Panc1 (cell line): ENCODE results near the gene SHE. TPM values are rescaled to one million over a fixed set of nuclear protein-coding genes. Genes with fewer than 3 reads are reported as not detected.

Source experiments
- ATAC-seq: fragments of 200-7000 bp; cut with Tn5 transposase; 2 replicates; pipeline ENCODE4 v1.9.1; 2020; ENCODE audit warnings: mild to moderate bottlenecking, moderate library complexity
- BruUV-seq: library from RNA; stranded (reverse); fragments of 400-500 nt; replicated peaks from 2 replicates; lab custom pipeline; 2021; lab: Mats Ljungman, UMichigan
- CTCF ChIA-PET: fragments of 300-600 bp; sonication (Branson Sonifier 250); formaldehyde crosslinking; loops from one replicate; lab custom pipeline; 2022; ENCODE audit warnings: antibody characterized with exemption; lab: Charles Lee
- POLR2A ChIA-PET: fragments of 300-600 bp; sonication (Branson Sonifier 250); formaldehyde crosslinking; loops from one replicate; lab custom pipeline; 2022; ENCODE audit warnings: antibody characterized with exemption; lab: Charles Lee
- DNase-seq: peaks from one replicate; pipeline ENCODE4 v3.0.0-alpha.2; 2010; ENCODE audit warnings: low read depth, low spot score
- H3K27ac ChIP-seq: 2 replicates; pipeline ENCODE4 v1.5.1; 2011; ENCODE audit warnings: mild to moderate bottlenecking, low read length, inconsistent platforms
- H3K27me3 ChIP-seq: fragments of 200-500 bp; sonication (Bioruptor generic); 2 replicates; pipeline ENCODE4 v1.6.0; 2014; ENCODE audit warnings: low read length, inconsistent platforms; ENCODE audit not compliant: control insufficient read depth, insufficient read depth
- H3K36me3 ChIP-seq: fragments of 200-500 bp; sonication (Bioruptor generic); 2 replicates; pipeline ENCODE4 v1.5.1; 2014; ENCODE audit warnings: inconsistent platforms, mild to moderate bottlenecking, low read length, moderate library complexity; ENCODE audit not compliant: control insufficient read depth, insufficient read depth
- H3K4me1 ChIP-seq: 2 replicates; pipeline ENCODE4 v1.5.1; 2011; ENCODE audit warnings: inconsistent platforms, mild to moderate bottlenecking, low read length, moderate library complexity; ENCODE audit not compliant: control insufficient read depth, insufficient read depth
- H3K4me3 ChIP-seq, 2 experiments: 2 replicates each; pipeline ENCODE4 v1.5.1; 2011 to 2012; ENCODE audit warnings: low read depth in 2 of 2, low read length in 2 of 2, mild to moderate bottlenecking in 2 of 2, inconsistent platforms in 1 of 2, moderate library complexity in 1 of 2
- H3K9me3 ChIP-seq: fragments of 200-500 bp; sonication (Bioruptor generic); 2 replicates; pipeline ENCODE4 v1.5.1; 2014; ENCODE audit warnings: low read depth, mild to moderate bottlenecking, inconsistent platforms, low read length, moderate library complexity; ENCODE audit not compliant: control insufficient read depth, insufficient read depth
- POLR2AphosphoS5 ChIP-seq: IDR thresholded peaks from 2 replicates; pipeline ENCODE4 v1.6.1; 2012; ENCODE audit warnings: mild to moderate bottlenecking, low read depth, low read length, moderate library complexity
- SIN3A ChIP-seq: IDR thresholded peaks from 2 replicates; pipeline ENCODE4 v1.6.1; 2012; ENCODE audit warnings: low read depth, mild to moderate bottlenecking, low read length, moderate library complexity, borderline replicate concordance; ENCODE audit not compliant: insufficient read depth
- TCF7L2 ChIP-seq: IDR thresholded peaks from 2 replicates; pipeline ENCODE4 v1.6.1; 2011; ENCODE audit warnings: mild to moderate bottlenecking, low read depth, low read length, inconsistent platforms
- in situ Hi-C: cut with HindIII; loops from 2 replicates; pipeline ENCODE4 v1.10.0; 2016; ENCODE audit warnings: low sequenced_read_pairs, low pct_unique_long_range_greater_than_20kb
- intact Hi-C: fragments of 100-400 bp; cut with micrococcal nuclease; formaldehyde crosslinking; loops from one replicate; pipeline ENCODE4 v1.10.0; 2022; ENCODE audit not compliant: unreplicated experiment
- total RNA-seq: library from RNA; stranded (reverse); gene quantifications from one replicate; pipeline ENCODE4 v1.2.1, GENCODE V29; 2021; ENCODE audit not compliant: unreplicated experiment
- TF ChIP-seq, protein P1 (sequence below), 2 experiments: IDR thresholded peaks; 2 replicates each; pipeline ENCODE4 v1.6.1; 2011 to 2012; ENCODE audit warnings: low read depth in 2 of 2, control low read depth in 1 of 2, low read length in 1 of 2, mild to moderate bottlenecking in 1 of 2, moderate library complexity in 1 of 2; ENCODE audit not compliant: insufficient read depth in 1 of 2
- TF ChIP-seq, protein P2 (sequence below): fragments of 450-650 bp; IDR thresholded peaks from 2 replicates; pipeline ENCODE4 v1.5.1; 2017; ENCODE audit warnings: mild to moderate bottlenecking

The SHE gene
- total RNA-seq, 1 experiment from 2014 or later = 0.03 TPM

DNA sequence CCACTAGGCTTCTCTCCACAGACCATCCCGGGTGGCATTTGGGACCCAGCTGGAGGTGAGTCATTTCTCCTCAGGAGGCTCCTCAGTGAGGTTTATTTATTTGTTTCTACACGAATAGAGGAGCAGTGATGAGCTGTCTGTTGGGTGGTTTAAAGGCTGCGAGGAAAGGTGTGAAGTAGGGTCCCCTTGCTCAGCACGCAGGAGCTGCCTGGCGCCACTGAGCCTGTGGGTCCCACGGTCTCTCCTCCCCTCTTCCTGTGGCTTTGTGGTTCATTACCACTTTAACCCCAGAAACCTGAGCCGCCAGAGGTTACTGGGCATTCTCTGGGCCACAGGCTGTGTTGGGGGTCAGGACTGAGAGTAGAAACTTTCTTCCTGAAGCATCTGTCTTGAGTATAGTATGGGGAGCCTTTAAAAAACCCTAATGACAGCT is 57.2 kb downstream of the SHE start:
- ChIA-PET POLR2A (no interaction called here), CTCF (interaction anchor here (0.7 kb wide), 1 partner anchor 25 kb away, joined by 3 read pairs; no protein-coding TSS in a partner anchor)
- in situ Hi-C loops (no loop called here), intact Hi-C loops (no loop called here)
- ATAC-seq = peak; percentile 72
- H3K4me1 ChIP-seq = no peaks in the 10 kb centered on the region
- no peaks in the 10 kb centered on the region for H3K27me3 ChIP-seq
- no peaks in the 10 kb centered on the region for H3K9me3 ChIP-seq
- TF ChIP-seq, protein P1, sequence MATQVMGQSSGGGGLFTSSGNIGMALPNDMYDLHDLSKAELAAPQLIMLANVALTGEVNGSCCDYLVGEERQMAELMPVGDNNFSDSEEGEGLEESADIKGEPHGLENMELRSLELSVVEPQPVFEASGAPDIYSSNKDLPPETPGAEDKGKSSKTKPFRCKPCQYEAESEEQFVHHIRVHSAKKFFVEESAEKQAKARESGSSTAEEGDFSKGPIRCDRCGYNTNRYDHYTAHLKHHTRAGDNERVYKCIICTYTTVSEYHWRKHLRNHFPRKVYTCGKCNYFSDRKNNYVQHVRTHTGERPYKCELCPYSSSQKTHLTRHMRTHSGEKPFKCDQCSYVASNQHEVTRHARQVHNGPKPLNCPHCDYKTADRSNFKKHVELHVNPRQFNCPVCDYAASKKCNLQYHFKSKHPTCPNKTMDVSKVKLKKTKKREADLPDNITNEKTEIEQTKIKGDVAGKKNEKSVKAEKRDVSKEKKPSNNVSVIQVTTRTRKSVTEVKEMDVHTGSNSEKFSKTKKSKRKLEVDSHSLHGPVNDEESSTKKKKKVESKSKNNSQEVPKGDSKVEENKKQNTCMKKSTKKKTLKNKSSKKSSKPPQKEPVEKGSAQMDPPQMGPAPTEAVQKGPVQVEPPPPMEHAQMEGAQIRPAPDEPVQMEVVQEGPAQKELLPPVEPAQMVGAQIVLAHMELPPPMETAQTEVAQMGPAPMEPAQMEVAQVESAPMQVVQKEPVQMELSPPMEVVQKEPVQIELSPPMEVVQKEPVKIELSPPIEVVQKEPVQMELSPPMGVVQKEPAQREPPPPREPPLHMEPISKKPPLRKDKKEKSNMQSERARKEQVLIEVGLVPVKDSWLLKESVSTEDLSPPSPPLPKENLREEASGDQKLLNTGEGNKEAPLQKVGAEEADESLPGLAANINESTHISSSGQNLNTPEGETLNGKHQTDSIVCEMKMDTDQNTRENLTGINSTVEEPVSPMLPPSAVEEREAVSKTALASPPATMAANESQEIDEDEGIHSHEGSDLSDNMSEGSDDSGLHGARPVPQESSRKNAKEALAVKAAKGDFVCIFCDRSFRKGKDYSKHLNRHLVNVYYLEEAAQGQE (IDR thresholded peaks at IDR 0.05; ENCODE audit: insufficient read depth in 1 of 2, low read depth in 2 of 2, low read length in 1 of 2) = no peak
- TF ChIP-seq SIN3A (no peak), POLR2AphosphoS5 (no peak), TCF7L2 (no peak)
- TF ChIP-seq, protein P2, sequence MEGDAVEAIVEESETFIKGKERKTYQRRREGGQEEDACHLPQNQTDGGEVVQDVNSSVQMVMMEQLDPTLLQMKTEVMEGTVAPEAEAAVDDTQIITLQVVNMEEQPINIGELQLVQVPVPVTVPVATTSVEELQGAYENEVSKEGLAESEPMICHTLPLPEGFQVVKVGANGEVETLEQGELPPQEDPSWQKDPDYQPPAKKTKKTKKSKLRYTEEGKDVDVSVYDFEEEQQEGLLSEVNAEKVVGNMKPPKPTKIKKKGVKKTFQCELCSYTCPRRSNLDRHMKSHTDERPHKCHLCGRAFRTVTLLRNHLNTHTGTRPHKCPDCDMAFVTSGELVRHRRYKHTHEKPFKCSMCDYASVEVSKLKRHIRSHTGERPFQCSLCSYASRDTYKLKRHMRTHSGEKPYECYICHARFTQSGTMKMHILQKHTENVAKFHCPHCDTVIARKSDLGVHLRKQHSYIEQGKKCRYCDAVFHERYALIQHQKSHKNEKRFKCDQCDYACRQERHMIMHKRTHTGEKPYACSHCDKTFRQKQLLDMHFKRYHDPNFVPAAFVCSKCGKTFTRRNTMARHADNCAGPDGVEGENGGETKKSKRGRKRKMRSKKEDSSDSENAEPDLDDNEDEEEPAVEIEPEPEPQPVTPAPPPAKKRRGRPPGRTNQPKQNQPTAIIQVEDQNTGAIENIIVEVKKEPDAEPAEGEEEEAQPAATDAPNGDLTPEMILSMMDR = no peak
- no peak overlapping the region for H3K4me3 ChIP-seq
- DNase-seq = no peak
- no TSS peak for BruUV-seq
- no peaks in the 10 kb centered on the region for H3K36me3 ChIP-seq
- H3K27ac ChIP-seq = no peak overlapping the region

DNA sequence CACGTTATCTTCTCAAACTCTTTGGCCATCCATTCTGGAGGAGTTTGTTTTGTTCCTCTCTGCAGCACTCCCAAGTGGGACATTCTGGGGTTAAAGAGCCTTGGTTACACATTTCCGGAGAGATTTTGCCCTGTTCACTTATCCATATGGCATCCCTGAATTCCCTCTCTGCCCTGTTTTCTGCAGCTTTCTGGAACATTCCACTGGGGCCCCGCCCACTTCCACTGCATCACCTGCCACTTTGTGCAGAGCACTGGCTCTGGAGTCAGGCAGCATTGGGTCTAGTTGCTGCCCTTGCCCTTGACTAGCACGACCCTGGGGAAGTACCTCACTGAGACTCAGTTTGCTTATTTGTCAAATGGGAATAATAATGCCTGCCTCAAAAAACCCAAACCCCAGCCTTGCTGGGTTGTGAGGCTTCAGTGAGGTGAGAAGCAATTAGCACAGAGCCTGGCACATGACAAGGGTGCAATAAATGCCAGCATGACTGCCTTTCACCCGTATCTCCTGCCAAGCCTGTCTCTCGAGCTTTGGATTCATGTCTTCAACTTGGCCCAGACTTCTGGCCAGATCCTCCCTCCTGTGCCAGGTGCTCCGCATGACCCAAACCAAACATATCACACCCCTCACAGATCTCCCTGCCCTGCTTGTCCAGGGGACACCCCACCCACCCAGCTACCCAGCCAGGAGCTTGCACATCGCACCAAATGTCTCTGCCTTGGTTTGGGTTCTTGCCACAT is 58.8 kb downstream of the SHE start:
- no peak for ATAC-seq
- Histone ChIP-seq H3K9me3 (no peaks in the 10 kb centered on the region), H3K27ac (no peak overlapping the region), H3K4me1 (no peaks in the 10 kb centered on the region), H3K4me3 (no peak overlapping the region), H3K27me3 (no peaks in the 10 kb centered on the region), H3K36me3 (no peaks in the 10 kb centered on the region)
- no TSS peak for BruUV-seq
- ChIA-PET POLR2A (no interaction called here), CTCF (no interaction called here)
- intact Hi-C loops (no loop called here), in situ Hi-C loops (no loop called here)
- DNase-seq = no peak
- no peak for TF ChIP-seq SIN3A
